ENCODE data around the gene USP6NL.
"Not testable (repeated sequence)": the region's sequence is repeated elsewhere in the genome, so short reads cannot be mapped to it uniquely, and the experiment has no call there.

Gene USP6NL

GRCh38 chr10:11448545-11449244, 162.8 kb downstream of the USP6NL start:
- no peak for DNase-seq (ENCODE audit: low read depth in 1 of 2, low spot score in 1 of 2)

- DNase-seq (ENCODE audit: low read depth in 1 of 2, low spot score in 1 of 2) = no peak
These were observed 163.3 kb downstream of the USP6NL start for GRCh38 chr10:11448190-11448544.

GRCh38 chr10:11447586-11447985, 163.9 kb downstream of the USP6NL start:
- no peak for DNase-seq (ENCODE audit: low read depth in 1 of 2, low spot score in 1 of 2)

GRCh38 chr10:11446864-11447263, 164.6 kb downstream of the USP6NL start:
- no peak for DNase-seq (ENCODE audit: low read depth in 1 of 2, low spot score in 1 of 2)

- DNase-seq (ENCODE audit: low read depth in 1 of 2, low spot score in 1 of 2) = no peak
These were observed 165.3 kb downstream of the USP6NL start for GRCh38 chr10:11446133-11446532.

- no peak for DNase-seq (ENCODE audit: low read depth in 1 of 2, low spot score in 1 of 2)
These were observed 166.8 kb downstream of the USP6NL start for GRCh38 chr10:11444531-11445228.

GRCh38 chr10:11444155-11444530, 167.3 kb downstream of the USP6NL start:
- DNase-seq (ENCODE audit: low read depth in 1 of 2, low spot score in 1 of 2) = no peak

- no peak for DNase-seq (ENCODE audit: low read depth in 1 of 2, low spot score in 1 of 2)
These were observed 167.8 kb downstream of the USP6NL start for GRCh38 chr10:11443468-11444154.

GRCh38 chr10:11442001-11442773, 169.3 kb downstream of the USP6NL start:
- no peak for DNase-seq (ENCODE audit: low read depth in 1 of 2, low spot score in 1 of 2)

- no peak for DNase-seq (ENCODE audit: low read depth in 1 of 2, low spot score in 1 of 2)
These were observed 170.3 kb downstream of the USP6NL start for GRCh38 chr10:11441151-11441535.

GRCh38 chr10:11440250-11441150, 170.9 kb downstream of the USP6NL start:
- DNase-seq (ENCODE audit: low read depth in 1 of 2, low spot score in 1 of 2) = no peak

GRCh38 chr10:11439523-11440053, 171.9 kb downstream of the USP6NL start:
- no peak for DNase-seq (ENCODE audit: low read depth in 1 of 2, low spot score in 1 of 2)

GRCh38 chr10:11437391-11438142, 173.9 kb downstream of the USP6NL start:
- DNase-seq (ENCODE audit: low read depth in 1 of 2, low spot score in 1 of 2) = no peak

- not testable (repeated sequence) for DNase-seq (ENCODE audit: low read depth in 1 of 2, low spot score in 1 of 2)
These were observed 175.0 kb downstream of the USP6NL start for GRCh38 chr10:11436445-11436844.

- no peak for DNase-seq (ENCODE audit: low read depth in 1 of 2, low spot score in 1 of 2)
These were observed 175.9 kb downstream of the USP6NL start for GRCh38 chr10:11435581-11435981.

GRCh38 chr10:11434324-11434723, 177.1 kb downstream of the USP6NL start:
- DNase-seq (ENCODE audit: low read depth in 1 of 2, low spot score in 1 of 2) = no peak

- no peak for DNase-seq (ENCODE audit: low read depth in 1 of 2, low spot score in 1 of 2)
These were observed 177.8 kb downstream of the USP6NL start for GRCh38 chr10:11433657-11434056.

- DNase-seq (ENCODE audit: low read depth in 1 of 2, low spot score in 1 of 2) = no peak
These were observed 180.3 kb downstream of the USP6NL start for GRCh38 chr10:11431216-11431555.

- no peak for DNase-seq (ENCODE audit: low read depth in 1 of 2, low spot score in 1 of 2)
These were observed 180.8 kb downstream of the USP6NL start for GRCh38 chr10:11430421-11431215.

Measured in activated T-helper 1 cell treated with anti-CD3 and anti-CD28 coated beads, Interleukin-2, amount 50 U/mL, for 16 hours (primary cell).